HepG2 (cell line): ENCODE data around the gene KIAA1191. TPM values are rescaled to one million over a fixed set of nuclear protein-coding genes. Genes with fewer than 3 reads are reported as not detected.
A peak's percentile ranks its signal among the peaks of the same experiment; 100 is the strongest.

Experiments
- EHMT2 ChIP-seq: fragments of 200-600 bp; sonication (generic); IDR thresholded peaks from 2 replicates; pipeline ENCODE4 v1.7.0; 2017; ENCODE audit warnings: antibody characterized with exemption, low read depth, low read length, borderline replicate concordance
- HMG20B ChIP-seq: conservative IDR thresholded peaks from 2 replicates; pipeline ENCODE4 v1.6.1; 2016; ENCODE audit warnings: missing genetic modification reagents, missing compliant biosample characterization
- MAFK ChIP-seq, 2 experiments: IDR thresholded peaks in 1 of 2; conservative IDR thresholded peaks in 1 of 2; 2 replicates each; pipeline ENCODE4 v1.6.1; 2011; ENCODE audit warnings: improper control_type of control experiment in 2 of 2, low read length in 2 of 2
- MTA3 ChIP-seq: sonication (generic); formaldehyde crosslinking; IDR thresholded peaks from 2 replicates; pipeline ENCODE4 v1.4.0; 2020; ENCODE audit warnings: missing genetic modification reagents
- NBN ChIP-seq: fragments of 450-650 bp; conservative IDR thresholded peaks from 2 replicates; pipeline ENCODE4 v1.6.1; 2017
- NR1H2 ChIP-seq: sonication (generic); formaldehyde crosslinking; IDR thresholded peaks from 2 replicates; pipeline ENCODE4 v1.8.1; 2022; ENCODE audit warnings: low read depth, missing genetic modification reagents, borderline replicate concordance
- POLR2AphosphoS5 ChIP-seq: IDR thresholded peaks from 2 replicates; pipeline ENCODE4 v1.6.1; 2012; ENCODE audit warnings: low read depth, low read length
- RXRB ChIP-seq: IDR thresholded peaks from 2 replicates; pipeline ENCODE4 v1.6.1; 2016; ENCODE audit warnings: borderline replicate concordance, missing genetic modification reagents, missing compliant biosample characterization
- TEAD2 ChIP-seq: sonication (generic); formaldehyde crosslinking; IDR thresholded peaks from 2 replicates; pipeline ENCODE4 v1.9.0; 2021; ENCODE audit warnings: missing genetic modification reagents
- ZBTB21 ChIP-seq: sonication (generic); formaldehyde crosslinking; IDR thresholded peaks from 2 replicates; pipeline ENCODE4 v1.4.0; 2020; ENCODE audit warnings: missing genetic modification reagents
- ZC3H4 ChIP-seq: sonication (generic); formaldehyde crosslinking; IDR thresholded peaks from 2 replicates; pipeline ENCODE4 v1.4.0; 2020; ENCODE audit warnings: missing genetic modification reagents, borderline replicate concordance
- ZFX ChIP-seq: sonication (generic); formaldehyde crosslinking; IDR thresholded peaks from 2 replicates; pipeline ENCODE4 v1.4.0; 2020; ENCODE audit warnings: mild to moderate bottlenecking, low read depth, missing genetic modification reagents, moderate library complexity
- ZNF264 ChIP-seq: sonication (generic); formaldehyde crosslinking; IDR thresholded peaks from 2 replicates; pipeline ENCODE4 v1.4.0; 2020; ENCODE audit warnings: missing genetic modification reagents
- ZNF496 ChIP-seq: sonication (generic); formaldehyde crosslinking; IDR thresholded peaks from 2 replicates; pipeline ENCODE4 v1.8.1; 2023; ENCODE audit warnings: mild to moderate bottlenecking, moderate library complexity, missing genetic modification reagents; ENCODE audit not compliant: insufficient replicate concordance
- ZNF572 ChIP-seq: sonication (generic); formaldehyde crosslinking; IDR thresholded peaks from 2 replicates; pipeline ENCODE4 v1.5.1; 2020; ENCODE audit warnings: mild to moderate bottlenecking, missing genetic modification reagents
- ZNF607 ChIP-seq: sonication (generic); formaldehyde crosslinking; IDR thresholded peaks from 2 replicates; pipeline ENCODE4 v1.5.1; 2020; ENCODE audit warnings: missing genetic modification reagents, mild to moderate bottlenecking, borderline replicate concordance
- ZNF788 ChIP-seq: sonication (generic); formaldehyde crosslinking; IDR thresholded peaks from 2 replicates; pipeline ENCODE4 v1.5.0; 2020; ENCODE audit warnings: mild to moderate bottlenecking, missing genetic modification reagents, borderline replicate concordance
- polyA plus RNA-seq, 8 experiments: library from polyadenylated mRNA; depleted of rRNA in 3 of 8; stranded (reverse) in 7 of 8; unstranded in 1 of 8; fragments of >200 nt; fragmentation: Illumina TruSeq in 4 of 8; extraction: Trizol in 4 of 8; gene quantifications; 2 replicates each; pipeline versions ENCODE4 v1.2.1 to v1.2.3, GENCODE V29; 2011 to 2016; ENCODE audit warnings: low read depth in 4 of 8, missing spikeins in 1 of 8, mixed read lengths in 1 of 8; ENCODE audit not compliant: insufficient read depth in 1 of 8
- total RNA-seq, 5 experiments: library from RNA; depleted of rRNA; stranded (reverse); fragments of >200 nt; fragmentation: Illumina TruSeq; extraction: Trizol; gene quantifications; 2 replicates each; pipeline ENCODE4 v1.2.3, GENCODE V29; 2016; ENCODE audit warnings: low read depth in 1 of 5
- TF ChIP-seq, protein P1 (sequence below): sonication (generic); formaldehyde crosslinking; IDR thresholded peaks from 2 replicates; pipeline ENCODE4 v1.5.1; 2020; ENCODE audit warnings: mild to moderate bottlenecking, missing genetic modification reagents, moderate library complexity
- TF ChIP-seq, protein P2 (sequence below): sonication (generic); formaldehyde crosslinking; IDR thresholded peaks from 2 replicates; pipeline ENCODE4 v1.4.0; 2020; ENCODE audit warnings: missing genetic modification reagents
- TF ChIP-seq, protein P3 (sequence below): sonication (generic); formaldehyde crosslinking; IDR thresholded peaks from 2 replicates; pipeline ENCODE4 v1.4.0; 2020; ENCODE audit warnings: missing genetic modification reagents, mild to moderate bottlenecking, borderline replicate concordance

The KIAA1191 gene
- total and polyA plus RNA-seq, 2 of the 13 experiments (the other 11 are each of a cell fraction or from before 2014, with no cell fraction given) = 63.6 to 103 TPM

DNA sequence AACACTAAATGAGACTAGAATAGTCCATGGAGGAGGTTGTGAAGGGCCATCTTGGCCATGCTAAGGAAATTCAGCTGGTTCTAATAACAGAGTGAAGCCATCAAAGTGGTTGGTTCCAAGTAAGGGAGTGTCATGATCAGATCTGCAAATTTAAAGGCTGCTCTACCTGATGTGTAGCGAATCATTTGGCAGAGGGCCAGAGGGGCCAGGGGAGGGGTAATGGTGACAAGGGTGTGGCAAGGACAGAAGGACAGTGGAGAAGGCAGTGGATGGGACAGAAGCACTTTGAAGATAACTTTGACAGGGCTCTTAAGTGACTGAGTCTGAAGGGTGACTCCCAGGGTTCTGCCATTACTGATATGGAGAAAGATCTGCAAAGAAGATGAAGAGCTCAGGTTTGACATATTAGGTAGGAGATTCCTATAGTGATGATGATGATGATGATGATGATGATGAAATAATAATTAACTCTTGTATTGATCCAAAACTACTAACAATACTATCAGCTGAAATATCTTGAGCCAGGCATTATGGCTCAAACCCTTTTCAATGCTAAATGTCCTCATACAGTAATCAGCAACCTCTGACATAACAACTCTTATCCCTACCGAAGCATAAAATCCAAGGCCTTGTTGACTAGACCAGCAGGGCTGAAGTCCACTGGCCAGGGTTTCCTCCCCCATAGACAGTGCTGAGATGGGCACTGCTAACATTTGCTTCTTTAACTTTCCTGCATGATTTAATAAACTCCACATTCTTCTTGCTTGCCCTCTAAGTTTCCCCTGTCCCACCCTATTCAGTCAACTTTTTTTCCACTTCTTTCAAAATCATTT is 20.0 kb downstream of the KIAA1191 start (continued):
- TF ChIP-seq, protein P1, sequence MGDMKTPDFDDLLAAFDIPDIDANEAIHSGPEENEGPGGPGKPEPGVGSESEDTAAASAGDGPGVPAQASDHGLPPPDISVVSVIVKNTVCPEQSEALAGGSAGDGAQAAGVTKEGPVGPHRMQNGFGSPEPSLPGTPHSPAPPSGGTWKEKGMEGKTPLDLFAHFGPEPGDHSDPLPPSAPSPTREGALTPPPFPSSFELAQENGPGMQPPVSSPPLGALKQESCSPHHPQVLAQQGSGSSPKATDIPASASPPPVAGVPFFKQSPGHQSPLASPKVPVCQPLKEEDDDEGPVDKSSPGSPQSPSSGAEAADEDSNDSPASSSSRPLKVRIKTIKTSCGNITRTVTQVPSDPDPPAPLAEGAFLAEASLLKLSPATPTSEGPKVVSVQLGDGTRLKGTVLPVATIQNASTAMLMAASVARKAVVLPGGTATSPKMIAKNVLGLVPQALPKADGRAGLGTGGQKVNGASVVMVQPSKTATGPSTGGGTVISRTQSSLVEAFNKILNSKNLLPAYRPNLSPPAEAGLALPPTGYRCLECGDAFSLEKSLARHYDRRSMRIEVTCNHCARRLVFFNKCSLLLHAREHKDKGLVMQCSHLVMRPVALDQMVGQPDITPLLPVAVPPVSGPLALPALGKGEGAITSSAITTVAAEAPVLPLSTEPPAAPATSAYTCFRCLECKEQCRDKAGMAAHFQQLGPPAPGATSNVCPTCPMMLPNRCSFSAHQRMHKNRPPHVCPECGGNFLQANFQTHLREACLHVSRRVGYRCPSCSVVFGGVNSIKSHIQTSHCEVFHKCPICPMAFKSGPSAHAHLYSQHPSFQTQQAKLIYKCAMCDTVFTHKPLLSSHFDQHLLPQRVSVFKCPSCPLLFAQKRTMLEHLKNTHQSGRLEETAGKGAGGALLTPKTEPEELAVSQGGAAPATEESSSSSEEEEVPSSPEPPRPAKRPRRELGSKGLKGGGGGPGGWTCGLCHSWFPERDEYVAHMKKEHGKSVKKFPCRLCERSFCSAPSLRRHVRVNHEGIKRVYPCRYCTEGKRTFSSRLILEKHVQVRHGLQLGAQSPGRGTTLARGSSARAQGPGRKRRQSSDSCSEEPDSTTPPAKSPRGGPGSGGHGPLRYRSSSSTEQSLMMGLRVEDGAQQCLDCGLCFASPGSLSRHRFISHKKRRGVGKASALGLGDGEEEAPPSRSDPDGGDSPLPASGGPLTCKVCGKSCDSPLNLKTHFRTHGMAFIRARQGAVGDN (CRISPR knock-in tag) = no peak
- TF ChIP-seq ZBTB21 (CRISPR knock-in tag) (peak; percentile 52; the same call in 1 of the 2 replicates), NBN (no peak), MTA3 (no peak), POLR2AphosphoS5 (no peak), ZNF572 (CRISPR knock-in tag) (no peak), TEAD2 (CRISPR knock-in tag) (no peak), ZFX (peak; percentile 50), MAFK (conservative IDR thresholded peaks at IDR 0.05 in 1 of 2, IDR thresholded peaks at IDR 0.05 in 1 of 2; ENCODE audit: low read length in 2 of 2) (peak; percentile 11 to 28; a peak in 1 of 4 replicates), RXRB (CRISPR knock-in tag) (peak; percentile 45; the same call in 1 of the 2 replicates), ZNF264 (no peak), NR1H2 (CRISPR knock-in tag) (no peak), ZNF607 (CRISPR knock-in tag) (no peak), HMG20B (CRISPR knock-in tag) (no peak), ZNF788 (no peak), EHMT2 (no peak), ZC3H4 (no peak), ZNF496 (CRISPR knock-in tag) (no peak)
- TF ChIP-seq, protein P2, sequence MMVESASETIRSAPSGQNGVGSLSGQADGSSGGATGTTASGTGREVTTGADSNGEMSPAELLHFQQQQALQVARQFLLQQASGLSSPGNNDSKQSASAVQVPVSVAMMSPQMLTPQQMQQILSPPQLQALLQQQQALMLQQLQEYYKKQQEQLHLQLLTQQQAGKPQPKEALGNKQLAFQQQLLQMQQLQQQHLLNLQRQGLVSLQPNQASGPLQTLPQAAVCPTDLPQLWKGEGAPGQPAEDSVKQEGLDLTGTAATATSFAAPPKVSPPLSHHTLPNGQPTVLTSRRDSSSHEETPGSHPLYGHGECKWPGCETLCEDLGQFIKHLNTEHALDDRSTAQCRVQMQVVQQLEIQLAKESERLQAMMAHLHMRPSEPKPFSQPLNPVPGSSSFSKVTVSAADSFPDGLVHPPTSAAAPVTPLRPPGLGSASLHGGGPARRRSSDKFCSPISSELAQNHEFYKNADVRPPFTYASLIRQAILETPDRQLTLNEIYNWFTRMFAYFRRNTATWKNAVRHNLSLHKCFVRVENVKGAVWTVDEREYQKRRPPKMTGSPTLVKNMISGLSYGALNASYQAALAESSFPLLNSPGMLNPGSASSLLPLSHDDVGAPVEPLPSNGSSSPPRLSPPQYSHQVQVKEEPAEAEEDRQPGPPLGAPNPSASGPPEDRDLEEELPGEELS (CRISPR knock-in tag) = 0 out of 2 replicates have a peak, but pooled peaks have one; percentile 25
- TF ChIP-seq, protein P3, sequence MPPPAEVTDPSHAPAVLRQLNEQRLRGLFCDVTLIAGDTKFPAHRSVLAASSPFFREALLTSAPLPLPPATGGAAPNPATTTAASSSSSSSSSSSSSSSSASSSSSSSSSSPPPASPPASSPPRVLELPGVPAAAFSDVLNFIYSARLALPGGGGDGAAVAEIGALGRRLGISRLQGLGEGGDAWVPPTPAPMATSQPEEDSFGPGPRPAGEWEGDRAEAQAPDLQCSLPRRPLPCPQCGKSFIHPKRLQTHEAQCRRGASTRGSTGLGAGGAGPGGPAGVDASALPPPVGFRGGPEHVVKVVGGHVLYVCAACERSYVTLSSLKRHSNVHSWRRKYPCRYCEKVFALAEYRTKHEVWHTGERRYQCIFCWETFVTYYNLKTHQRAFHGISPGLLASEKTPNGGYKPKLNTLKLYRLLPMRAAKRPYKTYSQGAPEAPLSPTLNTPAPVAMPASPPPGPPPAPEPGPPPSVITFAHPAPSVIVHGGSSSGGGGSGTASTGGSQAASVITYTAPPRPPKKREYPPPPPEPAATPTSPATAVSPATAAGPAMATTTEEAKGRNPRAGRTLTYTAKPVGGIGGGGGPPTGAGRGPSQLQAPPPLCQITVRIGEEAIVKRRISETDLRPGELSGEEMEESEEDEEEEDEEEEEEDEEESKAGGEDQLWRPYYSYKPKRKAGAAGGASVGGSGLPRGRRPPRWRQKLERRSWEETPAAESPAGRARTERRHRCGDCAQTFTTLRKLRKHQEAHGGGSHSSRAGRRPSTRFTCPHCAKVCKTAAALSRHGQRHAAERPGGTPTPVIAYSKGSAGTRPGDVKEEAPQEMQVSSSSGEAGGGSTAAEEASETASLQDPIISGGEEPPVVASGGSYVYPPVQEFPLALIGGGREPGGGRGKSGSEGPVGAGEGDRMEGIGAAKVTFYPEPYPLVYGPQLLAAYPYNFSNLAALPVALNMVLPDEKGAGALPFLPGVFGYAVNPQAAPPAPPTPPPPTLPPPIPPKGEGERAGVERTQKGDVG = no peak
